ENCODE data around the gene TMEM218.

DNA sequence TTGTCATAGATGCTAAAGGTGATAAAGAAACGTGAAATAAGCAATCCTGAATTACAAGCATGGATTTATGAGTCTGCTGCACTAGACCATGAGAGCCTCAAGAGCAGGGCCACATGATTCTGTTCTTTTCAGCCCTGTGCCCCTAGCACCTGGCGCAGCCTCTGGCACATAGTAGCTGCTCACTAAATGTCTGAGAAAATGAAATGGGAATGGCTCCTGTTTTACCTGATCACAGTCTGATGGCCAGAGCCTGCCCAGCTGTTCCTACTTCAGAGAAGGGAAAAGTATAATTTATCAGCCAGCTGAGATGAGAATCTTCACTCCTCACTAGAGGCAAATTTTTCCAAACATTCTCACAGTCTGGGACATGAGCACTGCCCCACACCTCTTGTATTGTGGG, 42.4 kb upstream of the TMEM218 start:
- TF ChIP-seq, protein P1, sequence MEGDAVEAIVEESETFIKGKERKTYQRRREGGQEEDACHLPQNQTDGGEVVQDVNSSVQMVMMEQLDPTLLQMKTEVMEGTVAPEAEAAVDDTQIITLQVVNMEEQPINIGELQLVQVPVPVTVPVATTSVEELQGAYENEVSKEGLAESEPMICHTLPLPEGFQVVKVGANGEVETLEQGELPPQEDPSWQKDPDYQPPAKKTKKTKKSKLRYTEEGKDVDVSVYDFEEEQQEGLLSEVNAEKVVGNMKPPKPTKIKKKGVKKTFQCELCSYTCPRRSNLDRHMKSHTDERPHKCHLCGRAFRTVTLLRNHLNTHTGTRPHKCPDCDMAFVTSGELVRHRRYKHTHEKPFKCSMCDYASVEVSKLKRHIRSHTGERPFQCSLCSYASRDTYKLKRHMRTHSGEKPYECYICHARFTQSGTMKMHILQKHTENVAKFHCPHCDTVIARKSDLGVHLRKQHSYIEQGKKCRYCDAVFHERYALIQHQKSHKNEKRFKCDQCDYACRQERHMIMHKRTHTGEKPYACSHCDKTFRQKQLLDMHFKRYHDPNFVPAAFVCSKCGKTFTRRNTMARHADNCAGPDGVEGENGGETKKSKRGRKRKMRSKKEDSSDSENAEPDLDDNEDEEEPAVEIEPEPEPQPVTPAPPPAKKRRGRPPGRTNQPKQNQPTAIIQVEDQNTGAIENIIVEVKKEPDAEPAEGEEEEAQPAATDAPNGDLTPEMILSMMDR (IDR thresholded peaks at IDR 0.05), result no peak
- TF ChIP-seq POLR2A (IDR thresholded peaks at IDR 0.05), result no peak
- TF ChIP-seq EP300 (IDR thresholded peaks at IDR 0.05; ENCODE audit: low read depth), result no peak

Data from transverse colon (tissue), 3 donors.